ENCODE data around the gene HMGN2. TPM values are rescaled to one million over a fixed set of nuclear protein-coding genes. Genes with fewer than 3 reads are reported as not detected.

Gene HMGN2
- total and polyA plus RNA-seq, 4 donors: 51.8 to 218 (median 132) TPM

DNA sequence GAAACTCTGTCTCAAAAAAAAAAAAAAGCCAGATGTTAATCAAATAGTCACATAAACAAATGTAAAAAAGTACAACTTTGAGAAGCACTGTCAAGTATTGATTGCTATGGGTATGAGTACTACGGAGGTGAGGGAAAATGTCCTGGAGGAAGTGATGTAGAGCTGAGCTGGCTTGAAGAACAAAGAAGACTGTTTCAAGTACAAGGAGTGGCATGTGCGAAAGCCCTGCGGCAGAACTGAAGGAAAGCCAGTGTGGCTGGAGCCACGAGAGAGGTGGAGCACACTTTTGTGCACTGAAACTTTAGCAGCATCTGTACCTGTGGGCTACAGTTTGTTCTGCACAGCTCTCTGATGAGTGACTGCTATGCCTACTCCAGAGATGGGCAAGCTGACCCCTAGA is 51.9 kb downstream of the HMGN2 start:
- H3K27ac ChIP-seq (ENCODE audit: low read depth in 1 of 2, low read length in 2 of 2): no peak overlapping the region
- H3K27me3 ChIP-seq (ENCODE audit: control insufficient read depth in 4 of 4, insufficient read depth in 4 of 4, low read length in 3 of 4): no peaks in the 10 kb centered on the region
- DNase-seq (ENCODE audit: low spot score): no peak
- H3K9me3 ChIP-seq (ENCODE audit: control insufficient read depth in 4 of 4, low read length in 3 of 4): no peaks in the 10 kb centered on the region
- no peak overlapping the region for H3K4me3 ChIP-seq (ENCODE audit: low read depth in 1 of 3, low read length in 3 of 3)
- WGBS: 67% methylated on average over 4 of the region's 4 CpGs
- no peak overlapping the region for H3K9ac ChIP-seq (ENCODE audit: low read depth in 1 of 2, low read length in 2 of 2)
- TF ChIP-seq JUND (IDR thresholded peaks at IDR 0.05) (no peak), MAX (IDR thresholded peaks at IDR 0.05) (no peak), RAD21 (IDR thresholded peaks at IDR 0.05) (no peak), ZBTB33 (IDR thresholded peaks at IDR 0.05) (no peak)
- H3K4me1 ChIP-seq (ENCODE audit: control insufficient read depth in 4 of 4, insufficient read depth in 4 of 4, low read length in 3 of 4): no peaks in the 10 kb centered on the region
- no peaks in the 10 kb centered on the region for H3K36me3 ChIP-seq (ENCODE audit: control insufficient read depth in 4 of 4, insufficient read depth in 3 of 4, low read depth in 1 of 4, low read length in 3 of 4)

Other genes starting within 250 kb of the HMGN2 start
- 10 to 100 TPM in 1 of 2 donors, 1 to 10 TPM in 1; 7.3 to 14.6 TPM for gene CEP85, start 238.2 kb upstream of the HMGN2 start, total RNA-seq
- gene CEP85, start 238.2 kb upstream of the HMGN2 start, polyA plus RNA-seq: 1 to 10 TPM; 2.6 to 3.4 TPM
- gene SH3BGRL3, start 192.4 kb upstream of the HMGN2 start, total RNA-seq: 10 to 100 TPM in 1 of 2 donors, 1 to 10 TPM in 1; 4.5 to 10.0 TPM
- gene SH3BGRL3, start 192.4 kb upstream of the HMGN2 start, polyA plus RNA-seq: 10 to 100 TPM; 36.0 to 93.2 TPM
- gene UBXN11, start 165.8 kb upstream of the HMGN2 start, total RNA-seq: 1 to 10 TPM; 3.0 to 9.5 TPM
- 1 to 10 TPM; 5.7 to 8.9 TPM for gene UBXN11, start 165.8 kb upstream of the HMGN2 start, polyA plus RNA-seq
- gene CD52, start 154.5 kb upstream of the HMGN2 start, total RNA-seq: 1 to 10 TPM; 1.7 to 4.0 TPM
- gene CD52, start 154.5 kb upstream of the HMGN2 start, polyA plus RNA-seq: 10 to 100 TPM; 13.8 to 16.4 TPM
- gene CRYBG2, start 118.3 kb upstream of the HMGN2 start, total RNA-seq: under 1 TPM; under 0.01 TPM
- under 1 TPM in 1 of 2 donors, not detected in 1; 0.12 TPM for gene CRYBG2, start 118.3 kb upstream of the HMGN2 start, polyA plus RNA-seq
- under 1 TPM in 1 of 2 donors, not detected in 1; 0.17 TPM for gene ZNF683, start 99.7 kb upstream of the HMGN2 start, total RNA-seq
- under 1 TPM in 1 of 2 donors, not detected in 1; 0.09 TPM for gene ZNF683, start 99.7 kb upstream of the HMGN2 start, polyA plus RNA-seq
- gene LIN28A, start 61.6 kb upstream of the HMGN2 start, total RNA-seq: not detected
- gene LIN28A, start 61.6 kb upstream of the HMGN2 start, polyA plus RNA-seq: not detected
- 10 to 100 TPM; 10.6 to 19.7 TPM for gene DHDDS, start 40.1 kb upstream of the HMGN2 start, total RNA-seq
- gene DHDDS, start 40.1 kb upstream of the HMGN2 start, polyA plus RNA-seq: 10 to 100 TPM; 13.5 to 21.7 TPM
- gene RPS6KA1, start 57.3 kb downstream of the HMGN2 start, total RNA-seq: 10 to 100 TPM in 1 of 2 donors, 1 to 10 TPM in 1; 9.7 to 26.8 TPM
- gene RPS6KA1, start 57.3 kb downstream of the HMGN2 start, polyA plus RNA-seq: 1 to 10 TPM; 4.0 to 5.1 TPM
- 10 to 100 TPM; 25.6 to 31.9 TPM for gene ARID1A, start 223.6 kb downstream of the HMGN2 start, total RNA-seq
- gene ARID1A, start 223.6 kb downstream of the HMGN2 start, polyA plus RNA-seq: 10 to 100 TPM; 12.2 to 14.8 TPM

All from liver (tissue), 9 donors.